BE2C (cell line): ENCODE results near the gene HOXD9.

Experiments used
- DNase-seq: peaks from one replicate; pipeline ENCODE4 v3.0.0-alpha.2; 2020
- H3K27me3 ChIP-seq: fragments of 250-450 bp; sonication (Bioruptor Pico); 2 replicates; pipeline ENCODE4 v1.5.1; 2020; ENCODE audit warnings: mild to moderate bottlenecking
- H3K36me3 ChIP-seq: fragments of 250-450 bp; sonication (Bioruptor Pico); 2 replicates; pipeline ENCODE4 v1.5.1; 2020; ENCODE audit warnings: mild to moderate bottlenecking
- H3K4me1 ChIP-seq: fragments of 250-450 bp; sonication (Bioruptor Pico); 2 replicates; pipeline ENCODE4 v1.5.1; 2020
- H3K4me3 ChIP-seq: 2 replicates; pipeline ENCODE4 v1.5.1; 2011; ENCODE audit warnings: low read depth, low read length
- H3K9me3 ChIP-seq: fragments of 250-450 bp; sonication (Bioruptor Pico); 2 replicates; pipeline ENCODE4 v1.5.1; 2020
- CTCF ChIP-seq: IDR thresholded peaks from 2 replicates; pipeline ENCODE4 v1.5.1; 2012; ENCODE audit warnings: mild to moderate bottlenecking, low read depth, low read length

The HOXD9 gene

GRCh38 chr2:176081376-176081836 lies 41.1 kb upstream of the HOXD9 start:
- H3K27me3 ChIP-seq, result peaks cover 73% of the 10 kb centered on the region
- DNase-seq, result no peak
- no peak overlapping the region for H3K4me3 ChIP-seq

GRCh38 chr2:176081837-176082524 lies 40.5 kb upstream of the HOXD9 start:
- no peak for TF ChIP-seq CTCF
- Histone ChIP-seq H3K4me1 (no peaks in the 10 kb centered on the region), H3K4me3 (peak overlapping the region; percentile 34), H3K9me3 (no peaks in the 10 kb centered on the region; the same call in 1 of the 2 replicates), H3K27me3 (peaks cover 78% of the 10 kb centered on the region), H3K36me3 (no peaks in the 10 kb centered on the region)
- DNase-seq, result peak; percentile 62

More at GRCh38 chr2:176081376-176081836, 41.1 kb upstream of the HOXD9 start:
- Histone ChIP-seq H3K36me3 (no peaks in the 10 kb centered on the region), H3K4me1 (no peaks in the 10 kb centered on the region), H3K9me3 (no peaks in the 10 kb centered on the region; the same call in 1 of the 2 replicates)
- no peak for TF ChIP-seq CTCF

- TF ChIP-seq CTCF, result no peak
- no peaks in the 10 kb centered on the region; the same call in 1 of the 2 replicates for H3K9me3 ChIP-seq
- peaks cover 83% of the 10 kb centered on the region for H3K27me3 ChIP-seq
- H3K4me1 ChIP-seq, result no peaks in the 10 kb centered on the region
- no peak overlapping the region for H3K4me3 ChIP-seq
- no peaks in the 10 kb centered on the region for H3K36me3 ChIP-seq
- no peak for DNase-seq
These were observed 40.0 kb upstream of the HOXD9 start for GRCh38 chr2:176082525-176082823.

GRCh38 chr2:176082824-176083751 lies 39.4 kb upstream of the HOXD9 start:
- no peak overlapping the region for H3K4me3 ChIP-seq
- H3K27me3 ChIP-seq, result peaks cover 89% of the 10 kb centered on the region
- no peak for DNase-seq

GRCh38 chr2:176083796-176084261 lies 38.7 kb upstream of the HOXD9 start, which contains the start of gene EVX2:
Gene EVX2 (minus strand): TSS chr2:176083962. CDS start chr2:176083776, 186 bp downstream.
- Histone ChIP-seq H3K36me3 (no peaks in the 10 kb centered on the region), H3K4me1 (no peaks in the 10 kb centered on the region), H3K27me3 (peaks cover 92% of the 10 kb centered on the region), H3K9me3 (no peaks in the 10 kb centered on the region; the same call in 1 of the 2 replicates), H3K4me3 (peak within 1 kb of the TSS; percentile 6; the same call in 1 of the 2 replicates)
- TF ChIP-seq CTCF, result no peak
- DNase-seq, result no peak

More at GRCh38 chr2:176082824-176083751, 39.4 kb upstream of the HOXD9 start:
- H3K36me3 ChIP-seq, result no peaks in the 10 kb centered on the region
- H3K4me1 ChIP-seq, result no peaks in the 10 kb centered on the region
- TF ChIP-seq CTCF, result no peak
- no peaks in the 10 kb centered on the region; the same call in 1 of the 2 replicates for H3K9me3 ChIP-seq
